Progenitor cell of endocrine pancreas (in vitro differentiated cells): ENCODE measurements around the gene CISH. TPM values are rescaled to one million over a fixed set of nuclear protein-coding genes. Genes with fewer than 3 reads are reported as not detected.

Source experiments
- DNase-seq: peaks from one replicate; pipeline ENCODE4 v3.0.0; 2021; ENCODE audit warnings: low spot score; ENCODE audit not compliant: unreplicated experiment
- H3K27ac Mint-ChIP-seq: 2 replicates; pipeline ENCODE4 v1.8.0; 2021; ENCODE audit warnings: mild to moderate bottlenecking, moderate library complexity, mixed read lengths
- H3K27me3 Mint-ChIP-seq: 2 replicates; pipeline ENCODE4 v1.8.0; 2021; ENCODE audit warnings: mixed read lengths
- H3K36me3 Mint-ChIP-seq: 2 replicates; pipeline ENCODE4 v1.8.0; 2022; ENCODE audit warnings: mixed read lengths; ENCODE audit not compliant: insufficient read depth
- H3K4me1 Mint-ChIP-seq: 2 replicates; pipeline ENCODE4 v1.8.0; 2021; ENCODE audit warnings: low read depth, mixed read lengths
- H3K4me3 Mint-ChIP-seq: 2 replicates; pipeline ENCODE4 v1.8.0; 2021; ENCODE audit warnings: low read depth, mild to moderate bottlenecking, moderate library complexity, mixed read lengths
- H3K9me3 Mint-ChIP-seq: 2 replicates; pipeline ENCODE4 v1.8.0; 2021; ENCODE audit warnings: low read depth, mixed read lengths
- CTCF ChIP-seq: fragments of 200-600 bp; sonication (generic); IDR thresholded peaks from one replicate; pipeline ENCODE4 v1.5.0; 2021; ENCODE audit warnings: antibody characterized with exemption, mild to moderate bottlenecking; ENCODE audit not compliant: unreplicated experiment
- total RNA-seq: library from RNA; stranded (reverse); gene quantifications from 2 replicates; pipeline ENCODE4 v1.2.1, GENCODE V29; 2021

Gene CISH
- total RNA-seq, 1 donor from 2014 or later, result 5.2 TPM

GRCh38 chr3:50630877-50631276, 19.3 kb upstream of the CISH start:
- H3K27ac Mint-ChIP-seq, result no peak overlapping the region
- no peak for TF ChIP-seq CTCF
- H3K27me3 Mint-ChIP-seq, result no peaks in the 10 kb centered on the region
- H3K9me3 Mint-ChIP-seq, result no peaks in the 10 kb centered on the region
- no peak for DNase-seq
- no peak overlapping the region for H3K4me3 Mint-ChIP-seq
- H3K4me1 Mint-ChIP-seq, result no peaks in the 10 kb centered on the region
- H3K36me3 Mint-ChIP-seq, result no peaks in the 10 kb centered on the region

DNA sequence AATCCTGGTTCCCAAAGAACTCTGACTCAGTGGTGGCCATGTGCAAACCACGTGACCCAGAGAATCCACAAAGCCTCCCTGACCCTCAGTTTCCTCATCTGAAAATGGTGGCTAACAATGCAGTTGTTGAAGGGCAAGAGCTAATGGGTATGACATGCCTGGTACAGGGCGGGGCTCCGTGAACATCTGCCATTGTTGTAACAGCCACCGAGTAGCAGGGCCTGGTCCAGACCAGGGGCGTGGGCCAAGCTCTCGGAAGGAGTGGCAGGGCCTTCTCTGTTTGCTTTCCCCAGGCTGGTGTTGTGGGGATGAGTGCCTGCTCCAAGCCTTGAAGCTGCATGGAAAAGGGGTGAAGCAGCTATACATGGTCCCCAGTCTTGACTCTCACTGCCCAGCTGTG, 18.8 kb upstream of the CISH start:
- H3K36me3 Mint-ChIP-seq, result no peaks in the 10 kb centered on the region
- no peaks in the 10 kb centered on the region for H3K27me3 Mint-ChIP-seq
- no peak for DNase-seq
- no peak overlapping the region for H3K27ac Mint-ChIP-seq
- no peak overlapping the region for H3K4me3 Mint-ChIP-seq
- TF ChIP-seq CTCF, result no peak
- H3K4me1 Mint-ChIP-seq, result no peaks in the 10 kb centered on the region
- no peaks in the 10 kb centered on the region for H3K9me3 Mint-ChIP-seq

DNA sequence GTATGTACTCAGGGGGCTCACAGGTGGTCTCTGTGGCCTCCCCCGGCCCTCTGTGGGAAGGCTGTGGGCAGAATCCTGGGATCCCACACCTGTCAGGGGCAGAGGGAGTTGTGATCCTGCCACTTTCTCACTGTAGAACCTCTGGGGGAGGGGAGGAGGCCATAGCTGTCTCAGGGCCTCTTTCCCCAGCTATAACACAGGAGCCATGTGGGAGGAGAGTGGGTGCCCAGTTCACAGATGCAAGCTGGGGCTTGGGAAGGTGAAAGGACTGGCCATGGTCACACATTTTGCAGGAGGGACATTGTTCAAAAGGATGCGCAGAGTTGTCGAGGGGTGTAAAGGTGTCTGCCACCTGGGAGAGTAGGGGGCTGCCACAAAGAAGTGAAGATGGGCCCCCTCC, 17.0 kb upstream of the CISH start:
- H3K27ac Mint-ChIP-seq, result no peak overlapping the region
- no peak for DNase-seq
- H3K4me1 Mint-ChIP-seq, result peaks cover 1% of the 10 kb centered on the region
- H3K9me3 Mint-ChIP-seq, result no peaks in the 10 kb centered on the region
- no peak for TF ChIP-seq CTCF
- H3K4me3 Mint-ChIP-seq, result no peak overlapping the region
- H3K27me3 Mint-ChIP-seq, result no peaks in the 10 kb centered on the region
- H3K36me3 Mint-ChIP-seq, result no peaks in the 10 kb centered on the region

GRCh38 chr3:50627407-50628051, 16.0 kb upstream of the CISH start:
- H3K9me3 Mint-ChIP-seq, result no peaks in the 10 kb centered on the region
- peaks cover 1% of the 10 kb centered on the region for H3K4me1 Mint-ChIP-seq
- H3K4me3 Mint-ChIP-seq, result no peak overlapping the region
- no peak for DNase-seq
- no peak overlapping the region for H3K27ac Mint-ChIP-seq
- no peaks in the 10 kb centered on the region for H3K27me3 Mint-ChIP-seq
- H3K36me3 Mint-ChIP-seq, result no peaks in the 10 kb centered on the region
- no peak for TF ChIP-seq CTCF

- H3K36me3 Mint-ChIP-seq, result no peaks in the 10 kb centered on the region
- no peak overlapping the region for H3K4me3 Mint-ChIP-seq
Measured at GRCh38 chr3:50626401-50626800, 14.8 kb upstream of the CISH start.

More at GRCh38 chr3:50626401-50626800, 14.8 kb upstream of the CISH start:
- DNase-seq, result no peak
- Mint-ChIP-seq H3K27ac (no peak overlapping the region), H3K4me1 (peaks cover 1% of the 10 kb centered on the region), H3K9me3 (no peaks in the 10 kb centered on the region), H3K27me3 (no peaks in the 10 kb centered on the region)
- TF ChIP-seq CTCF, result no peak
